Measurements from ENCODE around the gene ANKFY1.

DNA sequence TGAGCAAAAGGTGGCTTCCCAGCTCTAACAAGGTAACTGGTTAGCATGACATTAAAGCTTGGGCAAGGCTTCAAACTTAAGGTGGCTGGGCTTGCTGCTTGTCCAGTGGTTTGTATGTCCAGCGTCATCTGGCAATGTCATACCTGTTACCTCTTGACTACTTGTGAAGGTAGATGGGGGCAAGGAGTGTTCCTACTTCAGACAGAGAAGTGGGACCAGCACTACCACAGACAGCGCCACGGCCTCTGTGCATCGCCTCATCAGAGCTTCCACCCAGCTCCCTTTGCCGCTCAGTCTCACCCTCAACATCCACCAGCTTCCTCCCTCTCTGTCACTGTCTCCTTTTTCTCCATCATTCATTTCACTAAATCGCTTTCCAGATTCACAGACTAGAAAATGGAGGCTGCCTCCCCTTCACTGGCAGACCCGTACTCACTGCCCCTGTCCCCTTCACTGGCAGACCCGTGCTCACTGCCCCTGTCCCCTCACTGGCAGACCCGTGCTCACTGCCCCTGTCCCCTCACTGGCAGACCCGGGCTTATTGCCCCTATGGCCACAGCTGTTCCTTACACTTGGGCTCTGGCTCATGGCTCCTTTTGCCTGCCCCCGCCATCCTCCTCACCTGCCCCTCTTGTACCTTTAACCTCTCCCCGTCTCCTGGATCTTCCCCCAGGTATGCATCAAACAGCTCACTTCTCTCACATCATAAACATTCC, 106.0 kb downstream of the ANKFY1 start:
- TF ChIP-seq, protein P1, sequence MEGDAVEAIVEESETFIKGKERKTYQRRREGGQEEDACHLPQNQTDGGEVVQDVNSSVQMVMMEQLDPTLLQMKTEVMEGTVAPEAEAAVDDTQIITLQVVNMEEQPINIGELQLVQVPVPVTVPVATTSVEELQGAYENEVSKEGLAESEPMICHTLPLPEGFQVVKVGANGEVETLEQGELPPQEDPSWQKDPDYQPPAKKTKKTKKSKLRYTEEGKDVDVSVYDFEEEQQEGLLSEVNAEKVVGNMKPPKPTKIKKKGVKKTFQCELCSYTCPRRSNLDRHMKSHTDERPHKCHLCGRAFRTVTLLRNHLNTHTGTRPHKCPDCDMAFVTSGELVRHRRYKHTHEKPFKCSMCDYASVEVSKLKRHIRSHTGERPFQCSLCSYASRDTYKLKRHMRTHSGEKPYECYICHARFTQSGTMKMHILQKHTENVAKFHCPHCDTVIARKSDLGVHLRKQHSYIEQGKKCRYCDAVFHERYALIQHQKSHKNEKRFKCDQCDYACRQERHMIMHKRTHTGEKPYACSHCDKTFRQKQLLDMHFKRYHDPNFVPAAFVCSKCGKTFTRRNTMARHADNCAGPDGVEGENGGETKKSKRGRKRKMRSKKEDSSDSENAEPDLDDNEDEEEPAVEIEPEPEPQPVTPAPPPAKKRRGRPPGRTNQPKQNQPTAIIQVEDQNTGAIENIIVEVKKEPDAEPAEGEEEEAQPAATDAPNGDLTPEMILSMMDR (IDR thresholded peaks at IDR 0.05), result no peak
- TF ChIP-seq ZFX (IDR thresholded peaks at IDR 0.05; ENCODE audit: borderline replicate concordance), result no peak

All from 22Rv1 (cell line).